ENCODE results near the gene MYO3B. TPM values are rescaled to one million over a fixed set of nuclear protein-coding genes. Genes with fewer than 3 reads are reported as not detected.

Gene MYO3B
- total RNA-seq, 2 donors from 2014 or later, result 0.31 TPM; not detected in 1

DNA sequence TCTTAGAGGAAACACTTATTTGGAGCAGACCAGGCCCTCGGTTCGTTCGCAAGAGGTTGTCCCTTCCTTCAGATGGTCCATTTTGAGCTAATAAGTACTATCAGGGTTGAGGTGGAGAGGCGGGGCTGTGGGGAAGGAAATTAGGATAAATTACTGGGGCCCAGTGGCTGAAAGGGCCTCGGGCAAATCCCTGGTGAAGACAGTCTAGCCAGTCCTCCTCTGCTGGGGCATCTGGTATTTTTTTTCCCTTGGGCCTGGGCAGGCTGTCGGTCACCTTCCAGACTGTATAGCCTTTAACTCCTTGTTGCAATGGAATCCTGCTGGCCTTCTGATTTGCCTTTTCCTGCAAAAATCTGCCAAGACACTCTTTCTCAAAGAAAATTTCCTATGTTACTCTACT lies 1.7 kb upstream of the MYO3B start:
- no peak overlapping the region for H3K4me3 Mint-ChIP-seq
- H3K36me3 Mint-ChIP-seq, result no peaks in the 10 kb centered on the region
- no peak overlapping the region for H3K27ac Mint-ChIP-seq
- ATAC-seq (no peak), DNase-seq (ENCODE audit: low spot score) (no peak)
- H3K9me3 Mint-ChIP-seq, result no peaks in the 10 kb centered on the region
- peaks cover 0 to 2% of the 10 kb centered on the region in 2 donors for H3K27me3 Mint-ChIP-seq
- H3K4me1 Mint-ChIP-seq (ENCODE audit: low read depth in 2 of 2), result peaks cover 11 to 24% of the 10 kb centered on the region in 2 donors

DNA sequence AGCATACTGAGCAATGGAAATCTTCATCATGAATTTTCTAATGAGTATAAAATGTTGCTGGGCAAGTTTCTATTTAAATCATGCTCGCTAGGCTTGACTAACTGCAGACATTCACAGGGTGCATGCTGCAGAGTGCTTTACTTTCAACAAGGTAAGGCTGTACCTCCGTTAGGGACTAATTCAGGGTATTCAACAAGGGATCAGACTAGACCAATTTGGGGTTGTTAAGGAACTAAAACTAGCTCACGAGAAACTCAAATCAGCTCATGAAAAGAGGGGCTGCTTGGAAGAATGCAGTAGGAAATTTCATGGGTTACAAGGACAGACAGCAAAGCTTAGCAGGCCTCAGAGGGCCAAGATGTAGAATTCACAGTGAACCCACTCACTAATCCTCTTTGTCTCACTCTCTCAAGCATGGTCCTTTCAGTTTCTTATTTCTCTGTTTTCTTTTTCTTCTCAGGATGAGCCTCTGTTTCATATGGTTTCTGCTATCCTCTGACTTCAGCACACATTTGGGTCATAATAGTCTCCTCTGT lies 2.2 kb downstream of the MYO3B start:
- Mint-ChIP-seq H3K27ac (peak overlapping the region in 1 of 2 donors; percentile 59), H3K4me1 (ENCODE audit: low read depth in 2 of 2) (peaks cover 11 to 24% of the 10 kb centered on the region in 2 donors), H3K36me3 (peaks cover 2% of the 10 kb centered on the region), H3K27me3 (no peaks in the 10 kb centered on the region), H3K4me3 (peak overlapping the region; percentile 28), H3K9me3 (peaks cover 2% of the 10 kb centered on the region)
- DNase-seq (ENCODE audit: low spot score), result no peak
- ATAC-seq, result peak in 1 of 2 donors; percentile 15

DNA sequence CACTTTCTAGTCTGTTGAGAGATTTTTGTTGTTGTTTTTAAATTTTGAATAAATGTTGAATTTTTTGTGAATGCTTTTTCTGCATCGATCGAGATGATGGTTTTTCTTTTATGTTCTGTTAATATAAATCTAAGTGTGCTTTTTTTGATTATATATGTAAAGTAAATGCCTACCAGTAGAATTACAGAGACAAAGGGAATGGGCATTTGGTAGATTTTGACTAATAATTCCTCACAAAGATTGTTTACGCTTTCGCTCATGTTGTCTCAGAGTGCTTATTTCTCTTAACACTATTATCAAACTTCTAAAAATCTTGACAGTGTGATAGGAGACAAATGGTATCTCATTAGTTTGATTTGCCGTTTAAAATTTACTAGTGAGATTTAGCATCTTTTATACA lies 3.7 kb downstream of the MYO3B start:
- H3K4me1 Mint-ChIP-seq (ENCODE audit: low read depth in 2 of 2), result peaks cover 11 to 24% of the 10 kb centered on the region in 2 donors
- H3K27me3 Mint-ChIP-seq, result no peaks in the 10 kb centered on the region
- ATAC-seq, result no peak
- H3K27ac Mint-ChIP-seq, result no peak overlapping the region
- peaks cover 14% of the 10 kb centered on the region for H3K36me3 Mint-ChIP-seq
- H3K4me3 Mint-ChIP-seq, result no peak overlapping the region
- H3K9me3 Mint-ChIP-seq, result peaks cover 10% of the 10 kb centered on the region
- DNase-seq (ENCODE audit: low spot score), result no peak

DNA sequence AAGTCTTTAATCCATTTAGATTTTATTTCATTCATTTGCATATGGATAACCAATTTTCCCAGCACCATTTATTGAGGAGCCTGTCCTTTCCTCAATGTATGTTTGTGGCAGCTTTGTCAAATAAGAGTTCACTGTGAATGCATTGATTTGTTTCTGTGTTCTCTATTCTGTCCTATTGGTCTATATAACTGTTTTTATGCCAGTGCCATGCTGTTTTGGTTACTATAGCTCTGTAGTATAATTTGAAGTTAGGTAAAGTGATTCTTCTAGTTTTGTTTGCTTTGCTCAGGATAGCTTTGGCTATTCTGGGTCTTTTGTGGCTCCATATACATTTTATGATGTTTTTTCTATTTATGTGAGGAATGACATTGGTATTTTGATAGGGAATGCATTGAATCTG lies 7.4 kb downstream of the MYO3B start:
- Mint-ChIP-seq H3K4me1 (ENCODE audit: low read depth in 2 of 2) (peaks cover 0 to under 1% of the 10 kb centered on the region in 2 donors), H3K27me3 (peaks cover 0 to 9% of the 10 kb centered on the region in 2 donors), H3K9me3 (peaks cover 21% of the 10 kb centered on the region), H3K36me3 (peaks cover 27% of the 10 kb centered on the region), H3K27ac (no peak overlapping the region), H3K4me3 (no peak overlapping the region)
- DNase-seq (ENCODE audit: low spot score) (no peak), ATAC-seq (no peak)

DNA sequence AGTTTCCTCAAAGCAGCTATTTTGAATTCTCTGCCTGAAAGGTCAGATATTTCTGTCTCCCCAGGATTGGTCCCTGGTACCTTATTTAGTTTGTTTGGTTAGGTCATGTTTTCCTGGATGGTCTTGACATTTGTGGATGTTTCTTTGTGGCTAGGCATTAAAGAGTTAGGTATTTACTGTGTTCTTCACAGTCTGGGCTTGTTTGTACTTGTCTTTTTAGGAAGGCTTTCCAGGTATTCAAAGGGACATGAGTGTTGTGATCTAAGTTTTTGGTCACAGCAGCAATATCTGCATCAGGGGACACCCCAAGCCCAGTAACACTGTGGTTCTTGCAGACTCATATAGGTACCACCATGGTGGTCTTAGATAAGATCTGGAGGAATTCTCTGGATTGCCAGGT lies 11.8 kb downstream of the MYO3B start:
- H3K4me3 Mint-ChIP-seq, result no peak overlapping the region
- no peaks in the 10 kb centered on the region for H3K4me1 Mint-ChIP-seq (ENCODE audit: low read depth in 2 of 2)
- H3K36me3 Mint-ChIP-seq, result peaks cover 27% of the 10 kb centered on the region
- H3K27me3 Mint-ChIP-seq, result peaks cover 5 to 13% of the 10 kb centered on the region in 2 donors
- no peak overlapping the region for H3K27ac Mint-ChIP-seq
- ATAC-seq, result no peak
- peaks cover 21% of the 10 kb centered on the region for H3K9me3 Mint-ChIP-seq
- no peak for DNase-seq (ENCODE audit: low spot score)

DNA sequence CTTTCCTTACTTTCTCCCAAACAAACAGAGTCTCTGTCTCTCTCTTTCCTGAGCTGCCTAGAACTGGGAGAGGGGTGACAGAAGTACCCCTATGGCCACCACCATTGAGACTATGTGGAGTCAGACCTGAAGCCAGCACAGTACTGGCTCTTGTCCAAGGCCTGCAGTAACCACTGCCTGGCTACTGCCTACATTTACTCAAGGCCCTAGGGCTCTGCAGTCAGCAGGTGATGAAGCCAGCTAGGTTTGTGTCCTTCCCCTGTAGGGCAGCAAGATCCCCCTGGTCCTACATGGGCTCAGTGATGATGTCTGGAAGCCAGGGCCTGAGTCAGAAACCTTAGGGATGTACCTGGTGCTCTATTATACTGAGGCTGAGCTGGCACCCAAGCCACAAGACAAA lies 12.2 kb downstream of the MYO3B start:
- peaks cover 9 to 15% of the 10 kb centered on the region in 2 donors for H3K27me3 Mint-ChIP-seq

DNA sequence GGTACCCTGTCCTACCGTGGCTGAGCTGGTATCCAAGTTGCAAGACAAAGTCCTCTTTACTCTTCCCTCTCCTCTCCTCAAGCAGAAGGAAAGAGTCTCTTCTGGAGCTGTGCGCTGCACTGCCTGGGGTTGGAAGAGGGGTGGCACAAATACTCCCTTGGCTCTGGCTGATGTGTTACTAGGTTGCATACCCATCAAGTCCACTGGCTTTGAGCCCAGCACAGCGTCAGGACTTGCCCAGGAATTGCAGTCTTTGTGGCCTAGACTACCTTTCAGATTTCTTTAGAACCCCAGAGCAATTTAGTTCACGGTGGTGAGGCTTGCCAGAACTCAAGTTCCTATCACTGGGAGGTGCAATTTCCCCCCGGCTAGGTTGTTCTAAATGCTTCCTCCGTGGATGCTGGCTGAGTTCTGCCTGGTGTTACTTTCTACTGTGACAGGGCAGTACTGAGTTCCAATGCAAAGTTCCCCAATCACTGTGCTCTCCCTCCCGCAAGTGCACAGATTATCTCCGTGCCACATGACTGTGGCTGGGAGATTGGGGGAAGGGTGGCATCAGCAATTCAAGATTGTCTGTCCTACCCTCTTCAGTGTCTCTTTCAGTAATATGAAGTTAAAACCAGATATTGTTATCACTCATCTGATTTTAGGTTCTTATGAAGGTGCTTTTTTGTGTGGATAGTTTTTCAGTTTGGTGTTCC lies 13.4 kb downstream of the MYO3B start:
- Mint-ChIP-seq H3K27ac (no peak overlapping the region), H3K4me3 (no peak overlapping the region), H3K27me3 (peaks cover 9 to 15% of the 10 kb centered on the region in 2 donors), H3K9me3 (peaks cover 11% of the 10 kb centered on the region), H3K4me1 (ENCODE audit: low read depth in 2 of 2) (no peaks in the 10 kb centered on the region), H3K36me3 (peaks cover 17% of the 10 kb centered on the region)
- DNase-seq (ENCODE audit: low spot score) (no peak), ATAC-seq (peak in 1 of 2 donors; percentile 32)

More for the DNA sequence above, 12.2 kb downstream of the MYO3B start:
- Mint-ChIP-seq H3K4me1 (ENCODE audit: low read depth in 2 of 2) (no peaks in the 10 kb centered on the region), H3K4me3 (no peak overlapping the region), H3K27ac (no peak overlapping the region), H3K36me3 (peaks cover 25% of the 10 kb centered on the region), H3K9me3 (peaks cover 18% of the 10 kb centered on the region)
- ATAC-seq (peak in 1 of 2 donors; percentile 31), DNase-seq (ENCODE audit: low spot score) (no peak)

DNA sequence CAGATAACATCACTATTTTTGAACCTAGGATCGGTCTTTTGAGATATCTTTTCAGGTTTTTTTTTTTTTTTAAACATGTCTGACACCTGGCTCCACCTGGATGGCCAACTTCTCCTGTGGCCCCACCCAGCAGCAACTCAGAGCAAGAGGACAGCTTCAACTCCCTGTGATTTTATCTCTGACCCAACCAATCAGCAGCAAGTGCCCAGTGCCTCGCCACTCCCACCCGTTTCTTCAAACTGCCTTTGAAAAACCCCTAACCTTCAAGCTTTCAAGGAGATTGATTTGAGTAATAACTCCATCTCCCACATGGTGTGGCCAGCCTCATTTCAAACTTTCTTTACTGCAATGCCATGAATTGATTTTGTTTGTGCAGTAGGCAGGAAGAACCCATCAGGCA lies 19.0 kb downstream of the MYO3B start:
- Mint-ChIP-seq H3K27ac (no peak overlapping the region), H3K4me1 (ENCODE audit: low read depth in 2 of 2) (no peaks in the 10 kb centered on the region), H3K36me3 (no peaks in the 10 kb centered on the region), H3K4me3 (no peak overlapping the region), H3K9me3 (no peaks in the 10 kb centered on the region), H3K27me3 (peaks cover 9 to 21% of the 10 kb centered on the region in 2 donors)
- ATAC-seq (no peak), DNase-seq (ENCODE audit: low spot score) (no peak)

DNA sequence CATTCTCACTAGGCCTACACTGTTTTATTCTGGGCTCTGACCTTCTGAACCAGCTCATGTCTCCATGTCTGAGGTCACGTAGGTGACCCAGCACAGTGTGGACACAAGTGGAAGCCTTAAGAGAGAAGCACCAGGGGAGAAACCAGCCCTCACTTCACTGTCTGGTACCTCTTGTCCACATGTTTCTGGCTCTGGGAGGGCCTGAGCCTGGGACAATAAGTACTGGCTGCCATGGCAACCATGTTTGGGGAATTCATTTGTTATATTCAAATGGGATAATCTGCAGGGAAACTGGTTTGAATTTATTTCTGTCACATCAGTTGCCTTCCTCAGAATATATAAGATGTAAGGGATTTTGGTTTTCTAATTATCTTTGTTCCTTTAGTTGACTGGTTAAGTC lies 23.3 kb downstream of the MYO3B start:
- Mint-ChIP-seq H3K4me3 (no peak overlapping the region), H3K4me1 (ENCODE audit: low read depth in 2 of 2) (no peaks in the 10 kb centered on the region), H3K27me3 (peaks cover 4 to 28% of the 10 kb centered on the region in 2 donors), H3K27ac (no peak overlapping the region), H3K9me3 (no peaks in the 10 kb centered on the region), H3K36me3 (no peaks in the 10 kb centered on the region)
- ATAC-seq, result peak in 1 of 2 donors; percentile 38
- DNase-seq (ENCODE audit: low spot score), result no peak

DNA sequence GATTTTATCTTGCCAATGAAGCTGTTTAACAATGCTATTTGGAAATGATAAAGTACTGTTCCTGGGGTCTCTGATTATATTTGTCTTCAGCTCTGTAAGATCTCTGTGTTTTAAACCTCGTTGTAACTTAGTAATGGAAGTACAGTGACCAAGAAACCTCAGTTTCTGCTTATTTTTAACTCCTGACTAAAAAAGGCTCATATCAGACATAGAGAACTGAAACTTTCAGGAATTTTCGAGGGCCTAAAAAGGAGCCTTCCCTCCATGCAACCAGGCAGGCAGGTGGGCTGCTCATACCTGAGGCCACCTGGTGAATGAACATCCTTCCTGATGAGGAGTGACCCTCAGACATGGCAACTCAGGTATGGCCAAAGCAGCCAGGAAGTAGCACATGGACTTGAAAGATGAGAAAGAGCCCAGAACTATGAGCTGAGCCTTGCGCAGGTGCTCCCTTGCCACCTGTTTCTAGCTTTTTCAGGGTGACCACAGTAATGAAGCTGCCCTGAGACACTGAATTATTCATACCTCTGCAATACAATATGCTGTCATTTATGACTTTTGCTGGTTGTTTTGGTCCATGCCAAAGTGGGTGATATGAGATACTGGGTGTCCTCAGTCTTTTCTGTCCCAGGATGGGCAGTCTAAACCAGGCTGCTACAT lies 23.9 kb downstream of the MYO3B start:
- Mint-ChIP-seq H3K9me3 (no peaks in the 10 kb centered on the region), H3K27me3 (peaks cover 4 to 31% of the 10 kb centered on the region in 2 donors), H3K4me1 (ENCODE audit: low read depth in 2 of 2) (no peaks in the 10 kb centered on the region), H3K27ac (no peak overlapping the region), H3K4me3 (no peak overlapping the region), H3K36me3 (no peaks in the 10 kb centered on the region)
- ATAC-seq, result no peak
- DNase-seq (ENCODE audit: low spot score), result no peak

DNA sequence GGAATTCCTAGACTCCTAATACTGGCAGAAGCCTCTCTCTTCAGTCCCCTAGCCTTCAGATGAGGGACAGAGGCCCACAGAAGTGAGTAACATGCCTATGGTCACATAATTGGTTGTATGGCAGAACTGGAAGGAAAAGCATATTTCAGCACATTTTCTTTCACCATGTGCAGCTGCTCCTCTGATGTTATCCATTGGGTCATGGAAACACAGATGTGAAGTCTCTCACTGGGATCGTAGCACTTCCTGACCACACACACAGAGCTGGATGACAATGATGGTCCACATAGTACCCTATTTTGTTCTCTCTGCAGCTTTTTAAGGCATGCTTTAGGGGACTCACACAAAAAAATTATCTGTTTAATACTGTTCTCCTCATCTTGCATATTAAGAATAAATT lies 24.5 kb downstream of the MYO3B start:
- ATAC-seq (no peak), DNase-seq (ENCODE audit: low spot score) (no peak)
- no peaks in the 10 kb centered on the region for H3K4me1 Mint-ChIP-seq (ENCODE audit: low read depth in 2 of 2)
- H3K36me3 Mint-ChIP-seq, result no peaks in the 10 kb centered on the region
- no peak overlapping the region for H3K4me3 Mint-ChIP-seq
- peaks cover 4 to 27% of the 10 kb centered on the region in 2 donors for H3K27me3 Mint-ChIP-seq
- no peaks in the 10 kb centered on the region for H3K9me3 Mint-ChIP-seq
- H3K27ac Mint-ChIP-seq, result no peak overlapping the region

DNA sequence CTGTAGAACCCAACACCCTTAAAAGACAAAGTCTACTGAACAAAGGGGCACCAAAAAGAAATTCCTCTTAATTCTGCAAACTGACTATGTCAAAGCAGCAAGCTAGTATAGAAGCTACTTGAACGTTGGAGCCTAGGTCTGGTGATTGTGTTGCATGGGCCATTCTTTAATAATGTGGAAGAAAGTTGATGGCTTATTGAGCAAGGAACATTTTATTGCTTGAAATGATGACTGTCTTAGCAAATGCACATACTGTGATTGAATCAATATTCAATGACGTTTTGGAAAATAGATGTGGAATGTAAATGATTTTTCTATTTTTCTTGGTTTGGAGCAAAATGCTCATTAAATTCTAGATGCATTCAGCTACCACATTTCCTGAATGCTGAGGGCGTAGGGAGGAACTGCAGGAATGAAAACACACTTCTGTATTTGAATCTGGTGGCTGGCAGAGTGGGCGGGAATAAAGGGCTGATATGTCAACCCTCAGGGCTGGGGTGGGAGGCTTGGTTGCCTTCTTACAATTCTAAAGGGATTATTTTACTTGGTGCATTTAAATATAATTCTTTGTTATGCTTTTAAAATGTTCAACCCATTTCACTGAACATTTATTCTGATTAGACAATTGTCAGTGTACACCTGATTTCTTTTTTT lies 26.5 kb downstream of the MYO3B start:
- DNase-seq (ENCODE audit: low spot score) (no peak), ATAC-seq (no peak)
- no peaks in the 10 kb centered on the region for H3K9me3 Mint-ChIP-seq
- no peak overlapping the region for H3K4me3 Mint-ChIP-seq
- H3K27me3 Mint-ChIP-seq, result peaks cover 4 to 16% of the 10 kb centered on the region in 2 donors
- H3K4me1 Mint-ChIP-seq (ENCODE audit: low read depth in 2 of 2), result no peaks in the 10 kb centered on the region
- H3K27ac Mint-ChIP-seq, result no peak overlapping the region
- no peaks in the 10 kb centered on the region for H3K36me3 Mint-ChIP-seq

DNA sequence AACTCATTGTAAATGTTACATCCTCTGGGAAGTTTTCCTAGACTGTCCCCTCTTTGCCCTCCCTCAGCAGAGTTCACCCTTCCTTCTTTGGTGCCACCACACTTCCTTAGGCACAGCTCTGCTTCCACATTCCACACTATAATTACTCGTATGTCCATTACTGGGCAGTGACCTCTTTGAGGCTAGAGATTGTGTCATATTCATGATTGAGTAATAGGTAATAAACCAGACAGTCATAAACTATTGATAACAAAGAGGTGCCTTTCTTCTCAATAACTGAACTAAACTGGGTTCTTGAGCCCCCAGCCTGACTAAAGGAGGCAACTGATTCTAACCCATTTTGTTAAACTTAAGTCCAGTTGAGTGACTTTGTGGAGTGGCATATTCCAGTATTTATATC lies 28.3 kb downstream of the MYO3B start:
- peaks cover 4% of the 10 kb centered on the region for H3K9me3 Mint-ChIP-seq
- H3K27ac Mint-ChIP-seq, result no peak overlapping the region
- peaks cover 4 to 24% of the 10 kb centered on the region in 2 donors for H3K27me3 Mint-ChIP-seq
- ATAC-seq, result no peak
- H3K36me3 Mint-ChIP-seq, result peaks cover 8% of the 10 kb centered on the region
- no peak overlapping the region for H3K4me3 Mint-ChIP-seq
- no peaks in the 10 kb centered on the region for H3K4me1 Mint-ChIP-seq (ENCODE audit: low read depth in 2 of 2)
- DNase-seq (ENCODE audit: low spot score), result no peak

Measured in natural killer cell treated with Interleukin-12 subunit alpha and Interleukin-12 subunit beta and Interleukin-15 and Interleukin-18, amount 100 ng/mL, for 72 hours (primary cell).